B cell (primary cell): Measurements from ENCODE around the gene PPTC7. TPM values are rescaled to one million over a fixed set of nuclear protein-coding genes. Genes with fewer than 3 reads are reported as not detected.
A peak's percentile ranks its signal among the peaks of the same experiment; 100 is the strongest.

Source experiments
- ATAC-seq: fragments of 200-7000 bp; cut with Tn5 transposase; one replicate; pipeline ENCODE4 v1.10.0; 2021; ENCODE audit warnings: low read depth, mild to moderate bottlenecking, moderate number of reproducible peaks, moderate library complexity
- CTCF ChIA-PET: fragments of 350-600 bp; sonication (Branson Sonifier 250); formaldehyde crosslinking; loops from one replicate; lab custom pipeline; 2021; ENCODE audit warnings: antibody characterized with exemption, inconsistent platforms; lab: Charles Lee
- POLR2A ChIA-PET: fragments of 350-600 bp; sonication (Branson Sonifier 250); formaldehyde crosslinking; loops from one replicate; lab custom pipeline; 2021; ENCODE audit warnings: antibody characterized with exemption; lab: Charles Lee
- DNase-seq: peaks from one replicate; pipeline ENCODE4 v3.0.0; 2013
- H2AFZ ChIP-seq: 2 replicates; pipeline ENCODE4 v1.6.1; 2012; ENCODE audit warnings: mild to moderate bottlenecking, low read depth, low read length; ENCODE audit not compliant: insufficient read depth, poor library complexity, severe bottlenecking
- H3K27ac ChIP-seq, 2 donors: 1 replicate in 1 of 2; 2 replicates in 1 of 2; pipeline ENCODE4 v1.5.1; 2012 to 2013; ENCODE audit warnings: low read length in 2 of 2, mild to moderate bottlenecking in 2 of 2, moderate library complexity in 1 of 2
- H3K27me3 ChIP-seq, 4 experiments: fragments of 200-600 bp in 1 of 4; sonication (generic) in 1 of 4; replicated peaks in 1 of 4; 1 replicate in 2 of 4; 2 replicates in 2 of 4; pipeline versions ENCODE4 v1.6.1 to v1.7.0; 2013 to 2016; ENCODE audit warnings: low read length in 3 of 4, mild to moderate bottlenecking in 2 of 4, mixed read lengths in 1 of 4, moderate library complexity in 1 of 4; ENCODE audit not compliant: insufficient read depth in 4 of 4, control insufficient read depth in 3 of 4; ENCODE audit errors: control extremely low read depth in 1 of 4
- H3K36me3 ChIP-seq, 2 experiments: replicated peaks in 1 of 2; 1 replicate in 1 of 2; 2 replicates in 1 of 2; pipeline versions ENCODE4 v1.6.1 to v1.7.1; 2013; ENCODE audit warnings: low read length in 1 of 2; ENCODE audit not compliant: insufficient read depth in 2 of 2, control insufficient read depth in 1 of 2; ENCODE audit errors: control extremely low read depth in 1 of 2, extremely low read depth in 1 of 2
- H3K4me1 ChIP-seq, 2 donors: fragments of 200-600 bp in 1 of 2; sonication (generic) in 1 of 2; 1 replicate in 1 of 2; 2 replicates in 1 of 2; pipeline versions ENCODE4 v1.5.1 to v1.6.1; 2013 to 2017; ENCODE audit warnings: low read length in 2 of 2; ENCODE audit not compliant: control insufficient read depth in 2 of 2, insufficient read depth in 2 of 2
- H3K4me2 ChIP-seq: replicated peaks from 2 replicates; pipeline ENCODE3; 2012; ENCODE audit warnings: mild to moderate bottlenecking, low read depth, low read length; ENCODE audit not compliant: poor library complexity, severe bottlenecking
- H3K4me3 ChIP-seq, 5 experiments: fragments of 200-600 bp in 1 of 5; sonication (generic) in 1 of 5; 1 replicate in 3 of 5; 2 replicates in 2 of 5; pipeline versions ENCODE4 v1.5.1 to v1.7.0; 2011 to 2016; ENCODE audit warnings: low read length in 4 of 5, mild to moderate bottlenecking in 4 of 5, low read depth in 2 of 5, control low read depth in 1 of 5, moderate library complexity in 1 of 5; ENCODE audit not compliant: insufficient read depth in 1 of 5; ENCODE audit errors: control extremely low read depth in 1 of 5, extremely low read depth in 1 of 5
- H3K79me2 ChIP-seq: fragments of 200-600 bp; sonication (generic); one replicate; pipeline ENCODE4 v1.6.0; 2016; ENCODE audit warnings: low read length; ENCODE audit not compliant: control insufficient read depth, insufficient read depth
- H3K9ac ChIP-seq: fragments of 200-600 bp; sonication (generic); 2 replicates; pipeline ENCODE4 v1.6.1; 2017; ENCODE audit warnings: mild to moderate bottlenecking, low read length, moderate library complexity
- H3K9me3 ChIP-seq, 3 donors: one replicate each; pipeline versions ENCODE4 v1.6.1 to v1.7.1; 2013; ENCODE audit warnings: low read length in 2 of 3; ENCODE audit not compliant: control insufficient read depth in 2 of 3, insufficient read depth in 1 of 3; ENCODE audit errors: control extremely low read depth in 1 of 3
- H4K20me1 ChIP-seq: 2 replicates; pipeline ENCODE4 v1.6.0; 2012; ENCODE audit warnings: mild to moderate bottlenecking, low read length; ENCODE audit not compliant: insufficient read depth, control insufficient read depth, poor library complexity, severe bottlenecking
- H3K27ac Mint-ChIP-seq: one replicate; pipeline ENCODE4 v1.8.0; 2021; ENCODE audit warnings: mixed read lengths
- H3K27me3 Mint-ChIP-seq: one replicate; pipeline ENCODE4 v1.8.0; 2021; ENCODE audit warnings: mixed read lengths
- H3K4me1 Mint-ChIP-seq: one replicate; pipeline ENCODE4 v1.8.0; 2021; ENCODE audit warnings: mixed read lengths
- H3K4me3 Mint-ChIP-seq: one replicate; pipeline ENCODE4 v1.8.0; 2021; ENCODE audit warnings: mixed read lengths
- H3K9me3 Mint-ChIP-seq: one replicate; pipeline ENCODE4 v1.8.0; 2022; ENCODE audit warnings: mixed read lengths; ENCODE audit not compliant: insufficient read depth
- EZH2 ChIP-seq: IDR thresholded peaks from 2 replicates; pipeline ENCODE4 v1.6.1; 2012; ENCODE audit warnings: borderline replicate concordance, low read depth, mild to moderate bottlenecking, moderate library complexity, low read length; ENCODE audit not compliant: insufficient read depth, poor library complexity, severe bottlenecking
- WGBS: methylation state at CpG from one replicate; pipeline ENCODE4 v1.1.5; 2013; ENCODE audit warnings: missing lambda C conversion rate; ENCODE audit not compliant: insufficient coverage; 5-methylcytosine and 5-hydroxymethylcytosine counted together
- intact Hi-C: fragments of 100-400 bp; cut with micrococcal nuclease; formaldehyde crosslinking; loops from one replicate; pipeline ENCODE4 v1.10.0; 2022
- polyA plus RNA-seq: library from polyadenylated mRNA; depleted of rRNA; stranded (reverse); fragments of >200 nt; gene quantifications from 2 replicates; pipeline ENCODE4 v1.2.3, GENCODE V29; 2012
- total RNA-seq, 2 donors: library from RNA; stranded (reverse); fragments of 120-200 nt in 1 of 2; gene quantifications; 1 replicate in 1 of 2; 2 replicates in 1 of 2; pipeline versions ENCODE4 v1.2.3 to v1.2.4, GENCODE V29; 2013 to 2022
- TF ChIP-seq, protein P1 (sequence below): fragments of 200-600 bp; IDR thresholded peaks from one replicate; pipeline ENCODE4 v1.8.0; 2022; ENCODE audit warnings: antibody characterized with exemption, mild to moderate bottlenecking

Gene PPTC7
- total and polyA plus RNA-seq, 2 donors (not counting 1 experiment from before 2014, with no cell fraction given): 20.7 to 44.9 TPM

DNA sequence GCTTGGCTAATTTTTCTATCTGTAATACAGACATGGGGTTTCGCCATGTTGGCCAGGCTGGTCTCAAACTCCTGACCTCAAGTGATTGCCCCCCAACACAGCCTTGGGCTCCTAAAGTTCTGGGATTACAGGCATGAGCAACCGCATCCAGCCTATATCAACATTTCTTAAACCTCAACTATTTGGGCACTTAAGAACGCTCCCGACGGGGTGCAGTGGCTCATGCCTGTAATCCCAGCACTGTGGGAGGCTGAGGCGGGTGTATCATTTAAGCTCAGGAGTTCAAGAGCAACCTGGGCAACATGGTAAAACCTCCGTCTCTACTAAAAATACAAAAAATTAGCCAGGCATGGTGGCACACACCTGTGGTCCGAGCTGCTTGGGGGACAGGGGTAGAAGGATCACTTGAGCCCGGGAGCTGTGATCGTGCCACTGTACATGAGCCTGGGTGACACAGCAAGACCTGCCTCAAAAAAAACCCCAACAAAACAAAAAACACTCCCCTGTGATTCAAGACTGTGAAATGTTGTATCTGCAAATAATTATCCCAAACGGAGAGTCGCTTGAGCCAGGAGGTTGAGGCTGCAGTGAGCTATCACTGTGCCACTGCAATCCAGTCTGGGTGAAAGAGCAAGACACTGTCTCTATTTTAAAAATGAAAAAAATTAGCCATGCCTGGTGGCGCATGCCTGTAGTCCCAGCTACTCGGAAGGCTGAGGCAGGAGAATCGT, 21.5 kb downstream of the PPTC7 start:
- TF ChIP-seq EZH2: no peak
- TF ChIP-seq, protein P1, sequence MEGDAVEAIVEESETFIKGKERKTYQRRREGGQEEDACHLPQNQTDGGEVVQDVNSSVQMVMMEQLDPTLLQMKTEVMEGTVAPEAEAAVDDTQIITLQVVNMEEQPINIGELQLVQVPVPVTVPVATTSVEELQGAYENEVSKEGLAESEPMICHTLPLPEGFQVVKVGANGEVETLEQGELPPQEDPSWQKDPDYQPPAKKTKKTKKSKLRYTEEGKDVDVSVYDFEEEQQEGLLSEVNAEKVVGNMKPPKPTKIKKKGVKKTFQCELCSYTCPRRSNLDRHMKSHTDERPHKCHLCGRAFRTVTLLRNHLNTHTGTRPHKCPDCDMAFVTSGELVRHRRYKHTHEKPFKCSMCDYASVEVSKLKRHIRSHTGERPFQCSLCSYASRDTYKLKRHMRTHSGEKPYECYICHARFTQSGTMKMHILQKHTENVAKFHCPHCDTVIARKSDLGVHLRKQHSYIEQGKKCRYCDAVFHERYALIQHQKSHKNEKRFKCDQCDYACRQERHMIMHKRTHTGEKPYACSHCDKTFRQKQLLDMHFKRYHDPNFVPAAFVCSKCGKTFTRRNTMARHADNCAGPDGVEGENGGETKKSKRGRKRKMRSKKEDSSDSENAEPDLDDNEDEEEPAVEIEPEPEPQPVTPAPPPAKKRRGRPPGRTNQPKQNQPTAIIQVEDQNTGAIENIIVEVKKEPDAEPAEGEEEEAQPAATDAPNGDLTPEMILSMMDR: no peak
- Histone ChIP-seq H3K4me3 (no peak overlapping the region), H3K27ac (peak overlapping the region in 1 of 2 donors; percentile 67), H3K36me3 (peaks cover 5 to 10% of the 10 kb centered on the region in 2 experiments), H3K79me2 (peaks cover 99% of the 10 kb centered on the region), H3K4me1 (peaks cover 62 to 74% of the 10 kb centered on the region in 2 donors), H3K27me3 (no peaks in the 10 kb centered on the region), H3K9ac (no peak overlapping the region), H4K20me1 (peaks cover 50% of the 10 kb centered on the region), H2AFZ (no peak overlapping the region), H3K4me2 (peak overlapping the region; percentile 59), H3K9me3 (peaks cover 0 to 4% (median 4%) of the 10 kb centered on the region in 3 donors)
- no peak for DNase-seq
- no peak for ATAC-seq
- Mint-ChIP-seq H3K4me1 (peaks cover 74% of the 10 kb centered on the region), H3K27me3 (no peaks in the 10 kb centered on the region), H3K4me3 (peak overlapping the region; percentile 53), H3K9me3 (no peaks in the 10 kb centered on the region), H3K27ac (peak overlapping the region; percentile 67)
- WGBS: 94% methylated on average over 10 of the region's 15 CpGs
- intact Hi-C loops: loop anchor here (2.0 to 5.0 kb wide), 3 partner anchors 29 to 126 kb away; partner anchors contain the start of gene HVCN1
- ChIA-PET POLR2A (interaction anchor here (0.6 to 0.7 kb wide), 4 partner anchors 9 to 59 kb away, joined by 3 to 7 read pairs (median 4); no protein-coding TSS in a partner anchor), CTCF (interaction anchor here (1.6 to 3.1 kb wide), 2 partner anchors 10 to 39 kb away, joined by 7 to 35 read pairs; no protein-coding TSS in a partner anchor)
